Mononuclear cell (primary cell): ENCODE data around the gene CDH6. TPM values are rescaled to one million over a fixed set of nuclear protein-coding genes. Genes with fewer than 3 reads are reported as not detected.
"Not testable (repeated sequence)": the region's sequence is repeated elsewhere in the genome, so short reads cannot be mapped to it uniquely, and the experiment has no call there.

Source experiments
- H3K27me3 ChIP-seq: 2 replicates; pipeline ENCODE4 v1.6.0; 2011; ENCODE audit warnings: low read length, control low read depth; ENCODE audit not compliant: insufficient read depth
- H3K4me1 ChIP-seq: 2 replicates; pipeline ENCODE4 v1.5.1; 2011; ENCODE audit warnings: mild to moderate bottlenecking, low read length, control low read depth; ENCODE audit not compliant: insufficient read depth
- H3K4me3 ChIP-seq: 2 replicates; pipeline ENCODE4 v1.5.1; 2011; ENCODE audit warnings: mild to moderate bottlenecking, low read length, moderate library complexity
- H3K9me3 ChIP-seq: 2 replicates; pipeline ENCODE4 v1.5.1; 2011; ENCODE audit warnings: low read depth, mild to moderate bottlenecking, control low read depth, low read length
- total RNA-seq: library from RNA; depleted of rRNA; stranded (reverse); fragments of >200 nt; gene quantifications from one replicate; pipeline ENCODE4 v1.2.3, GENCODE V29; 2012

Gene CDH6
- total RNA-seq, 1 donor = not detected

DNA sequence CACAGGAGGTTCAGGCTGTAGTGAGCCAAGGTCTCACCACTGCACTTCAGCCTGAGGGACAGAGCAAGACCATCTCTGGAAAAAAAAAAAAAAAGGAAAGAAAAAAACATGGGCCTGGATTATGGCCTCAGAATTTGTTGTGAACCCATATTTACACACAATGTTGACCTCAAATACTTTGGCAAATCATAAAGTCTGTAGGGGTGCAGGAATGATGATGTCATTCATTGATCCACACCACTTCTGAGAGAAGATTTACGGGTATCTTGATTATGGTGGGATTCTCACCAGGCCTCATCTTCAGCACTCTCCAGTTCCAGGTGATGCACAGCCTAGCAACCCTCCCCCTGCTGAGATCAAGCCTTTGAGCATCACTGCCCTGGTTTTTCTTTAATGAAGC lies 156.9 kb downstream of the CDH6 start:
- H3K27me3 ChIP-seq = no peaks in the 10 kb centered on the region
- no peaks in the 10 kb centered on the region for H3K4me1 ChIP-seq
- H3K4me3 ChIP-seq = no peak overlapping the region
- H3K9me3 ChIP-seq = no peaks in the 10 kb centered on the region

DNA sequence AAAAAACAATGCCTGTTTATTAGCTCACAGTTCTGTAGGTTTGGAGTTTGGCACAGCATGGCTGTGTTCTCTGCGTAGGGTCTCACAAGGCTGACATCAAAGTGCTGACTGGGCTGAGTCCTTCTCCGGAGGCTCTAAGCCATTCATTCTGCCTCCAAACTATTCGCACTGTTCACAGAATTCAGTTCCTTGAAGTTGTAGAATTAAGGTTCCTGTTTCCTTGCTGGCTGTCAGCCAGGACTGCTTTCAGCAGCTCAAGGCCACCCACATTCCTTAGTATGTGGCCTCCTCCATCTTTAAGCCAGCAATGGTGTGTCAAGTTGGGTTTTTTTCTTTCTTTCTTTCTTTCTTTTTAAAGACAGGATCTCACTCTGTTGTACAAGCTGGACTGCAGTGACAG lies 161.9 kb downstream of the CDH6 start:
- no peaks in the 10 kb centered on the region for H3K27me3 ChIP-seq
- H3K9me3 ChIP-seq = no peaks in the 10 kb centered on the region
- H3K4me3 ChIP-seq = no peak overlapping the region
- no peaks in the 10 kb centered on the region for H3K4me1 ChIP-seq

DNA sequence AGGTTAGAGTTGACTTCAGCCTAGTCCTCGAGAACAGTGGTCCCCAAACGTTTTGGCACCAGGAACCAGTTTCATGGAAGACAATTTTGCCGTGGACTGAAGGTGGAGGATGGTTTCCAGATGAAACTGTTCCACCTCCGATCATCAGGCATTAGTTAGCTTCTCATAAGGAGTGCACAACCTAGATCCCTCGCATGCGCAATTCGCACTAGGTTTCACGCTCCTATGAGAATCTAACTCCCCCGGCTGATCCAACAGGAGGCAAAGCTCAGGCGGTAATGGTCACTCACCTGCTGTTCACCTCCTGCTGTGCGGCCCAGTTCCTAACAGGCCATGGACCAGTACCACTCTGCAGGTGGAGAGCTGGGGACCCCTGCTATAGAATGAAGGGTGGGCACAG lies 163.6 kb downstream of the CDH6 start:
- no peaks in the 10 kb centered on the region for H3K27me3 ChIP-seq
- H3K9me3 ChIP-seq = no peaks in the 10 kb centered on the region
- H3K4me1 ChIP-seq = no peaks in the 10 kb centered on the region
- H3K4me3 ChIP-seq = no peak overlapping the region

DNA sequence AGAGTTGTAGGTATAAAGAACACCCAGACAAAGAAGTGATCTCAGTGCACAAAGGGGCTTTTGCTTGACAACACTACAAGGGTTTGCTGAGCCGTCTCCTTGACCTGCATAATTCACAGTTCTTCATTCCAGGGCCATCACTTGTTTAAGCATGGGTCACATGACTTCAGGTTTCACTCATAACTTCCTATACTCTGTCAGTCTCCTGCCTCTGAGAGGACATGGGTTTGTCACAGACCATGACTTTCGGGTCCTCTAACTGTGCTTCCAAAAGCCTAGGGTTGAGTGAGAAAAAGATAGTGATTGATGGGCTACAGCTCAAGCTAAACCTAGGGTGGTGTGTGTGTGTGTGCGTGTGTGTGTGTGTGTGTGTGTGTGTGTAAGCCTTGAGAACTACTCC lies 166.4 kb downstream of the CDH6 start:
- no peak overlapping the region for H3K4me3 ChIP-seq
- no peaks in the 10 kb centered on the region for H3K4me1 ChIP-seq
- H3K9me3 ChIP-seq = no peaks in the 10 kb centered on the region
- H3K27me3 ChIP-seq = no peaks in the 10 kb centered on the region

DNA sequence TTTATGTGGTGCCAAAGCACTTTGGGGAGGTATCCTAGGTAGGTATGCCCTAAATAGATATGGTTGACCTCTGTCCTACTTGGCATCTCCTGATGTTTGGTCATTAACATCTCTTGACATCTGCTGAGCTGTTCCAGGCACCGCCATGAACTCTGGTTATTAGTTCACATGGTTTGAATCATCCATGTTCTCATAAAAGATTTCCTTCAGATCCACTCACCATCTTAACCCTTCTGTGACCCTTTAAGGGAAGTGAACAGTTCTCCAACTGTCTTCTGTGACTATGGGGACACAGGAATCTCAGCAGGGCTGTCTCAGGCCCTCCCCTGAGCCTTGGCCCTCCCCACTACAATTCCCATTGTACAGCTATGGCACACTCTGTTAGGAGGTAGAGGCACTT lies 167.7 kb downstream of the CDH6 start:
- H3K4me1 ChIP-seq = no peaks in the 10 kb centered on the region
- no peaks in the 10 kb centered on the region for H3K27me3 ChIP-seq
- no peaks in the 10 kb centered on the region for H3K9me3 ChIP-seq
- no peak overlapping the region for H3K4me3 ChIP-seq

DNA sequence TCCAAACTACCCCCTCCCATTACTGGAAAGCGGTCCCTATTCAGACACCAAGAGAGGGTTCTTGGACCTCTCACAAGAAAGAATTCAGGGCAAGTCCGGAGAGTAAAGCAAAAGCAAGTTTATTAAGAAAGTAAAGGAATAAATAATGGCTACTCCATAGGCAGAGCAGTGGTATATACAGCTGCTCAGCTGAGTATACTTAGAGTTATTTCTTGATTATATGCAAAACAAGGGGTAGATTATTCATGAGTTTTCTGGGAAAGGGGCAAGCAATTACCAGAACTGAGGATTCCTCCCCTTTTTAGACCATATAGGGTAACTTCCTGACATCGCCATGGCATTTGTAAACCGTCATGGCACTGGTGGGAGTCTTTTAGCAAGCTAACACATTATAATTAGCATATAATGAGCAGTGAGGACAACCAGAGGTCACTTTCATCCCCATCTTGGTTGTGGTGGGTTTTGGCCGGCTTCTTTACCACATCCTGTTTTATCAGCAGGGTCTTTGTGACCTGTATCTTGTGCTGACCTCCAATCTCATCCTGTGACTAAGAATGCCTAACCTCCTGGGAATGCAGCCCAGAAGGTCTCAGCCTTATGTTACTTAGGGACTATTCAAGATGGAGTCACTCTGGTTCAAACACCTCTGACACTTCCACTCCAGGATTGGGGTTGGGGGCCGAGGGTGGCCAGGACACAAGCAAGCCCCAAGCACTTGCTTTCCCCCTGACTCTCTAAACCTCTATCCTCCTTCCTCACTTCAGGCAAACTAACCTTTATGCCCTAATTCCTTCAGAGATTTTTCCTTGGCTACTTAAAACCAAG lies 168.4 kb downstream of the CDH6 start:
- H3K27me3 ChIP-seq, H3K4me1 ChIP-seq, H3K4me3 ChIP-seq, H3K9me3 ChIP-seq: not testable (repeated sequence)

DNA sequence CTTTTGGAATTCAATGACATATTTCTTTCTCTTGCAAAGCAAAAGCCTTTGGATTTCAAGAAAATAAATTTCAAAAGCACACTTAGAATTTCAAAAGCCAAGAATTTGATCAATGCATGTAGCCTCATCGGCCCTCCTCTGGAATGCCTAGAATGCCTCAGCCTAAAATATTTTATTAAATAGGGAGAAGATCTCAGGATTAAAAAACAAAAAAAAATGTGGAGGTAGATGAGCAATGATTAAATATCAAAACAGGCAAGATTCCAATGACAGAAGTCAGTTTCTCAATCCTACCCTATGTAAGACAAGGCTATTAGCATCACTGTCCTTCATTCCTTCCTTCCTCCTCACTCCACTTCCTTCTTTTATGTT lies 169.0 kb downstream of the CDH6 start:
- H3K9me3 ChIP-seq = no peaks in the 10 kb centered on the region
- no peak overlapping the region for H3K4me3 ChIP-seq
- no peaks in the 10 kb centered on the region for H3K27me3 ChIP-seq
- no peaks in the 10 kb centered on the region for H3K4me1 ChIP-seq

DNA sequence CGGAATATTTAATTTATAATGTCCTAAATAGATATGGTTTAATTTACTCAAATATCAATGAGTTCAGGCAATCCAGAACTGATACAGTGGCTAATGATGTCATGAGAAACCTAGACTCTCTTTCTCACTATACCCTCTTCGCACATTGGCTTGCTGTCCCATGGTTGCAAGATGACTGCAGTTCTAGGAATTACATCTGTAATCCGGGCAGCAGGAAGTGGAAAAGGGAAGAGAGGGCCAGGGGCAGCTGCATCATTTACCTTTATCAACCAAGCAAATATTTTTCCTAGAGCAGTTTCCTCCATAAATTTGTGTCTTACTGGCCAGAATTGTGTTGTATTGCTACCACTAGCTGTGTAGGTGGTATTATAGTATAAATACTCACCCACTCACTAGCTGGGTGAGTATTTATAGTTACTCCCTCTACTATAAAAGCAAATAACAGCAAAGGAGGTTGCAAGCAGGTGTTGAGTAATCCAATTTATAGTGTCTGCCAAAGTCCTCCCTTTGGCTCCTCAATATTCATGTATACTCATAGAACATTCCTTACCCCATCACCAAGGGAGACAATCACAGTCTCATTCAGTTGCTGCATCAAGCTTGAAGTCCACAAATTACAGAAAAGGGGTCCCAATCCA lies 169.6 kb downstream of the CDH6 start:
- Histone ChIP-seq H3K27me3 (no peaks in the 10 kb centered on the region), H3K4me3 (no peak overlapping the region), H3K4me1 (no peaks in the 10 kb centered on the region)

DNA sequence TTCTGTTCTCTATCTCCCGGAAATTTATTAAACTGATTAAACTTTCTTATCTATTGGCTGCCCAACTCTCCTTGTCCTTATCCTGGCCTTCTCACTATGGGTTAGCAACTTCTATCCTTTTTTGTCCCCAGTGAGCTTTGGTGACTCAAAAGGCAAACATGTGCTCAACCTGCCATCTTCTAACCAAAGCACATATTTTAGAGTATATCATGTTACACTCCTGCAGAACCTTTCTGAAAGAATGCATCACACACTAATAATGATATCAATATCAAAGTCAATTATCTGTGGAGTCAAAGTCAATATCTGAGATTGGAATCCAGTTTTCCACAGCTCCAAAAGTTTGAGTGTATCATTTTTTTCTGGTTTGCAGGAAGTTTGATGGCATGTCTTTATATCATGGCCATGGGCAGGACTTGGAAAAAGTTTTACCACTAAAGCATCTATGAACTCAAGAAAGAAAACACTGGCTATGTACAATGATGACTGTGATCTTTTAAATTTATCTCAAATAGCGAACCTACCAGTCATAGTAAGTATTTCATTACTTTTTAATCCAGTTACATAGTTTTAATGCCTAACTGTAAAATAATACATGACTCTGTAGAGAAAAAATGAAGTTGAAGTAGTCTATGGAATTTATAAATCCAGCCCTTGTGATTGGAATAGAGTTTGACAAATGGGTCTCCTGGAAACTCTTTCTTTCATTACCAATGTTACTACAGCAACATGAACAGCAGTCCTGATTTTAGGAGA lies 171.6 kb downstream of the CDH6 start:
- no peaks in the 10 kb centered on the region for H3K4me1 ChIP-seq
- no peak overlapping the region for H3K4me3 ChIP-seq
- no peaks in the 10 kb centered on the region for H3K27me3 ChIP-seq
- H3K9me3 ChIP-seq = no peaks in the 10 kb centered on the region

More for the DNA sequence above, 169.6 kb downstream of the CDH6 start:
- no peaks in the 10 kb centered on the region for H3K9me3 ChIP-seq

DNA sequence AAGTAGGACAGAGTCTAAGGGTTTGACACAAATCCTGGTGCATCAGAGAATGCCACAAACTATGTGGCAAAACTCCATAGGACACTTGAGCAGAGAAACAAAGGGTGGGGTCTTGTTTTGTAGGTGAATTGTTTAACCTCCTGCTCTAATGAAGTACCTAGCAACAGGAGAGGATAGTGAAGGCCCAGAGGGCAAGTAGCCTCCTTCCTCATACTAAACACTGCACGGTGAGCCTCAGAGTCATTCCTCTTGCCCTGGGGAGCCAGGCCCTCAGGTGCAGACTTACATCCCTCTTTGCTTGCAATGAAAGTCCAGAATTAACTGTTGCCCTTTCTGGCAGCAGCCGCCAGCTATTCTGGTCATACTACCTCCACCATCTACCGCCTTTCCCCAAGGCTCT lies 172.3 kb downstream of the CDH6 start:
- no peaks in the 10 kb centered on the region for H3K4me1 ChIP-seq
- no peak overlapping the region for H3K4me3 ChIP-seq
- no peaks in the 10 kb centered on the region for H3K27me3 ChIP-seq
- H3K9me3 ChIP-seq = no peaks in the 10 kb centered on the region

DNA sequence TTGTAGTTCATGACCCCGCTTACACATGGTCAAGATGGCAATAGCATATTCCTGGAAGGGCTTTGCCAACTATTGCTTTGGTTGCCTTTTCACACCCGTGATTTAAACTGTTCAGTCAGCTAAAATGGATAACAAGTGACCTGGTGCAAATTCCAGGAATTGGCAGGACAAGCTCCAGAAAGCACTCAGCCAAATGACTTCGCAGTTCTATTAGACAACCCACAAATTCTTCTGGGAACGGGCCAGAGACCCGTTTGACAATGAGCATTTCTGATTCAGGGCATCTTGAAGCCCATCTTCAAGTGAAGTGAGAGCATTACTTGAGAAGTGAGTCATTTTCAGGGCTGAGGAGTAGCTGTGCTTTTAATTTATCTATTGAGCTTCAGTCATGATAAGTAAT lies 173.5 kb downstream of the CDH6 start:
- no peaks in the 10 kb centered on the region for H3K4me1 ChIP-seq

DNA sequence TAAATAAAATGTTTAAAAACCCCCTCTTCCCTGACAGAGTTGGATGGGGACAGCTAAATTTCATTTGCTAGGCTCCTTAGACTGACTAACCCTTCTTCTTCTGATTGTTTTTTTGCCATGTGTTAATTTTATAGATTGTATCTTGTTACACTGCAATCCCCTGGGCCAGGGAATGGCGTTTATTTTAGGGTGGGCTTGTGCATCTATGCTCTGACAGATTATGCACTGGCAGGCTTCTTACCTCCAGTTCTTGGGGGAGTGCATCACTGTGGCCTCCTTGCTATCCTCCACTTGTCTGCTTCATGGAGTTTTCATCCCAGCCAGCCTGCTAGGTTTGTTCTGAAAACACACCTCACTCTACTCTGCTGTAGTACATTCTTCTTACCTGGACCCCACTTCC lies 178.6 kb downstream of the CDH6 start:
- H3K27me3 ChIP-seq = no peaks in the 10 kb centered on the region
- H3K9me3 ChIP-seq = no peaks in the 10 kb centered on the region
- H3K4me3 ChIP-seq = no peak overlapping the region
- H3K4me1 ChIP-seq = no peaks in the 10 kb centered on the region

More for the DNA sequence above, 173.5 kb downstream of the CDH6 start:
- Histone ChIP-seq H3K27me3 (no peaks in the 10 kb centered on the region), H3K4me3 (no peak overlapping the region), H3K9me3 (no peaks in the 10 kb centered on the region)

DNA sequence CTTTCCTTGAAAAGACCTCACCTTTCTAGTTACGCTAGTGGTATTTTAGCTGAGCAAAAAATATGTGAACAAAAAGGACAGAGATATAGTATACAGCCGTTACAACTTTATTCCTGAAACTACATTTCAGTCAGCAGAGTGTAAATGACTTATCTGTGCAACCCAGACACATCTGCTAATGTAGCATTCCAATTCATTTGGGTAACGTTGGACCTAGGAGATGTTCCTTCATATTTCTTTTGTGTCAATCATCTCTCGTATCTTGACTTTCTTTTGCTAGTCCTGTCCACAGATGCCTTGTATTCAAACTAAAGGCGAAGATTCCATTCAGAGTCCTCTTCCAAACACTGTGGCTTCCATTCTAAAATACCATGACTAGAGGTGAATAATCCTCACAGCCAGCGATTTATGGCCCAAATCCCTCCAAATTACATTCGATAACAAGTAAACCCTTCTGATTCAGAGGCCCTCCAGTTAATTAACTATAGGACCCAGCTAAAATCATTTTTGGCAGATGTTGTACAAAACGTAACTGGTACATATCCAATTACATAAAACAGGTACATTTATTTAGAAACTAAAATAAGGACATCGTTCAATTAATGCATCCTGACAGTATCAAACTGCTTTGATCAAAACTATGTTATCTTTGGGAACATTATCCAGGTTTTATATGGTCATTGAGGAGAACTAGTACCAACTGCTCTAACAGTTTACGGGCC lies 182.7 kb downstream of the CDH6 start:
- Histone ChIP-seq H3K4me3 (no peak overlapping the region), H3K4me1 (no peaks in the 10 kb centered on the region), H3K9me3 (no peaks in the 10 kb centered on the region), H3K27me3 (no peaks in the 10 kb centered on the region)

DNA sequence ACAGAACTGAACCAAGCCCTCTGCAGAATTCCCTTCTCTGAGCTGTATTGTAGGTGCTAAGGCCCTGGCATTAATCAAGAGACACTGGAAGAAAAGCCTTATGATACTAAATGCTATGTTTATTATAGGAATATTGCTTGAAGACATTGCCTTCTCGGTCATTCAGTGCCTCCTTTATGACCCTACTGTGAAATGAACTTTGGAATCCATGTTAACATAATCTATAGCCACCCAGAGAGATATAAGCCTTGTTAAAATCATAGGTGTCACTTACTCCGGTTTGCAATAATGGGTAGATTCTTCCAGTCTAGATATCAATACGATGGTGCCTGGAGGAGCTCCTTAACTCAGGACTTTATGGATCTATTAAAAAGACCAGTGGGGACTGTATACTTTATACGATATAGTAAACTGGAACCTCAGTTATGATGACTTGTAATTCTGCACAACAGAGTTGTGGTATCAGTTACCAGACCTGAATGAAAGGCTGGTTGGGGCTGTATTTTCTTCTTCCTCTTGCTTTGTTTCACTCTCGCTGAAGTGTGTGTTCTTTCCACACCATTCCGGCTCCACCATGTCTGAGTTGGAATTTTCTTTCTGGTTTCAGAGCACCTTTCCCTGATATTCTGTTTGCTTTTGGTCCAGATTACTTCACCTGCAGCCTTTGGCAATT lies 183.9 kb downstream of the CDH6 start:
- no peaks in the 10 kb centered on the region for H3K27me3 ChIP-seq
- no peak overlapping the region for H3K4me3 ChIP-seq
- no peaks in the 10 kb centered on the region for H3K4me1 ChIP-seq
- no peaks in the 10 kb centered on the region for H3K9me3 ChIP-seq
